Spleen (tissue), 11 donors: ENCODE data around the gene SRSF8. TPM values are rescaled to one million over a fixed set of nuclear protein-coding genes. Genes with fewer than 3 reads are reported as not detected.

Experiments
- DNase-seq: peaks from one replicate; pipeline ENCODE4 v3.0.0-alpha.2; 2020
- H3K27ac ChIP-seq, 8 donors: fragments of 200-600 bp; sonication (generic) in 7 of 8; 1 replicate in 4 of 8; 2 replicates in 4 of 8; pipeline versions ENCODE4 v1.5.0 to v1.8.0; 2016 to 2021; ENCODE audit warnings: inconsistent platforms in 4 of 8, mild to moderate bottlenecking in 4 of 8, moderate library complexity in 1 of 8
- H3K27me3 ChIP-seq, 7 donors: fragments of 200-600 bp; sonication (generic) in 6 of 7; replicated peaks in 1 of 7; 1 replicate in 4 of 7; 2 replicates in 3 of 7; pipeline versions ENCODE4 v1.5.0 to v1.8.0; 2016 to 2021; ENCODE audit warnings: inconsistent platforms in 3 of 7, mild to moderate bottlenecking in 1 of 7
- H3K36me3 ChIP-seq, 6 donors: fragments of 200-600 bp; sonication (generic) in 5 of 6; 1 replicate in 4 of 6; 2 replicates in 2 of 6; pipeline versions ENCODE4 v1.5.0 to v1.8.0; 2016 to 2021; ENCODE audit warnings: inconsistent platforms in 2 of 6
- H3K4me1 ChIP-seq, 6 donors: fragments of 200-600 bp; sonication (generic) in 5 of 6; 1 replicate in 3 of 6; 2 replicates in 3 of 6; pipeline versions ENCODE4 v1.5.0 to v1.8.0; 2016 to 2021; ENCODE audit warnings: inconsistent platforms in 3 of 6
- H3K4me3 ChIP-seq, 8 donors: fragments of 200-600 bp; sonication (generic) in 7 of 8; 1 replicate in 4 of 8; 2 replicates in 4 of 8; pipeline versions ENCODE4 v1.5.0 to v1.8.0; 2016 to 2021; ENCODE audit warnings: inconsistent platforms in 4 of 8, mild to moderate bottlenecking in 4 of 8, moderate library complexity in 2 of 8
- H3K9me3 ChIP-seq, 8 donors: fragments of 200-600 bp; sonication (generic) in 7 of 8; 1 replicate in 4 of 8; 2 replicates in 4 of 8; pipeline versions ENCODE4 v1.5.0 to v1.8.0; 2016 to 2021; ENCODE audit warnings: inconsistent platforms in 4 of 8
- CTCF ChIP-seq, 11 experiments: fragments of 200-600 bp in 7 of 11; fragments of 450-650 bp in 4 of 11; sonication (generic) in 4 of 11; IDR thresholded peaks in 8 of 11; conservative IDR thresholded peaks in 3 of 11; 1 replicate in 7 of 11; 2 replicates in 4 of 11; pipeline versions ENCODE4 v1.4.0 to v1.8.0; 2016 to 2021; ENCODE audit warnings: antibody characterized with exemption in 11 of 11, inconsistent platforms in 4 of 11, mild to moderate bottlenecking in 1 of 11
- POLR2A ChIP-seq, 3 donors: fragments of 450-650 bp; IDR thresholded peaks; one replicate each; pipeline ENCODE4 v1.5.1; 2017; ENCODE audit warnings: antibody characterized with exemption in 3 of 3, mild to moderate bottlenecking in 1 of 3
- POLR2AphosphoS5 ChIP-seq, 3 donors: sonication (generic); formaldehyde crosslinking; IDR thresholded peaks; one replicate each; pipeline ENCODE4 v1.5.1; 2017; ENCODE audit warnings: antibody characterized with exemption in 3 of 3
- WGBS, 5 donors: extraction: QIAGEN DNeasy Blood & Tissue Kit in 3 of 5; methylation state at CpG; one replicate each; pipeline versions ENCODE4 v1.1.5 to v1.1.7; 2013 to 2018; 5-methylcytosine and 5-hydroxymethylcytosine counted together
- intact Hi-C: fragments of 100-400 bp; cut with DNase I; formaldehyde crosslinking; loops from one replicate; pipeline ENCODE4 v1.15.0; 2023; ENCODE audit warnings: low total_unique reads
- polyA plus RNA-seq, 3 donors: library from polyadenylated mRNA; stranded (reverse); fragments of 200-250 nt; gene quantifications; one replicate each; pipeline ENCODE4 v1.2.1, GENCODE V29; 2013
- total RNA-seq, 7 donors: library from RNA; depleted of rRNA in 3 of 7; stranded (reverse); fragments of >200 nt in 3 of 7; fragmentation: NEBNext Ultra II Directional in 4 of 7; extraction: Animal tissue kit (Norgen Biotek cat#: 25700) in 4 of 7; gene quantifications; one replicate each; pipeline versions ENCODE4 v1.1.0 to v1.2.1, GENCODE V29; 2016 to 2021
- donor health status: healthy with polysubstance abuse.
- donor health status: DM: no; HTN: no; CAD: no; lungs with moderate emphysema.
- donor health status: DM: no; HTN: no; CAD: no.
- donor health status: Bipolar disorder and iron deficiency.
- donor health status: healthy.
- donor health status: DM: no; HTN: no; CAD: no.
- donor health status: DM: yes; HTN: yes; CAD: no.

SRSF8 gene
- total and polyA plus RNA-seq, 10 donors, result 38.1 to 63.9 (median 59.3) TPM

GRCh38 chr11:95081412-95081811, 14.7 kb downstream of the SRSF8 start:
- intact Hi-C loops, result loop anchor here (10.0 kb wide), 1 partner anchor 623 kb away; no protein-coding TSS in a partner anchor
- Histone ChIP-seq H3K4me1 (peaks cover 0 to 25% (median 11%) of the 10 kb centered on the region in 6 donors), H3K36me3 (no peaks in the 10 kb centered on the region), H3K27me3 (no peaks in the 10 kb centered on the region), H3K27ac (peak overlapping the region in 5 of 8 donors; percentile 53 to 72 (median 63)), H3K9me3 (no peaks in the 10 kb centered on the region), H3K4me3 (no peak overlapping the region)
- DNase-seq, result no peak
- TF ChIP-seq CTCF (IDR thresholded peaks at IDR 0.05 in 8 of 11, conservative IDR thresholded peaks at IDR 0.05 in 3 of 11) (no peak), POLR2AphosphoS5 (IDR thresholded peaks at IDR 0.05) (peak in 1 of 3 donors; percentile 66)
- WGBS, 5 donors, result 36 to 69% (median 47%) methylated on average over 4 of the region's 4 CpGs

DNA sequence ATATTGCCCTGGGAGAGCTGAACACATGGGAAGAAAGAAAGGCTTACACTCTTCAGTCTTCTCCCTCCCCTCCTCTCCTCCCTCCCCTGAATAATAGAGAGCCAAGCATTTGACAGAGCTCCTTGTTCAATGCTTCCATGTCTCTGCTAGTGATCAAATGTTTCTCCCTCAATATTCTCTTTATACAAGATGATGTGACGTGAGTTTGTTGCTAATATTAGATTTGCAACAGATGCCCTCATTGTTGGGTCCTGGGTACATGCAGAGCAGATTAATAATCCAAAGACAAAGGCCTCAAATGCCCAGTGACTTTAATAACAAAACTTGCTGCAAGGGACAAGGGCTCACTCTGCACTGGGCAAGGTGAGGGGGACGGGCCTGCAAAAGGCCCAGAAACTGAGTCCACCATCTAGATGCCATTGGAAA, 15.9 kb downstream of the SRSF8 start:
- H3K4me3 ChIP-seq, result no peak overlapping the region
- TF ChIP-seq POLR2A (IDR thresholded peaks at IDR 0.05) (no peak), CTCF (IDR thresholded peaks at IDR 0.05 in 8 of 11, conservative IDR thresholded peaks at IDR 0.05 in 3 of 11) (no peak), POLR2AphosphoS5 (IDR thresholded peaks at IDR 0.05) (no peak)
- H3K27me3 ChIP-seq, result no peaks in the 10 kb centered on the region
- H3K36me3 ChIP-seq, result no peaks in the 10 kb centered on the region
- 88 to 96% (median 93%) methylated on average over 2 of the region's 2 CpGs for WGBS, 5 donors
- H3K9me3 ChIP-seq, result no peaks in the 10 kb centered on the region
- peak overlapping the region in 4 of 8 donors; percentile 55 to 72 (median 65) for H3K27ac ChIP-seq
- intact Hi-C loops, result loop anchor here (10.0 kb wide), 1 partner anchor 622 kb away; no protein-coding TSS in a partner anchor
- no peak for DNase-seq
- peaks cover 0 to 22% (median 7%) of the 10 kb centered on the region in 6 donors for H3K4me1 ChIP-seq

GRCh38 chr11:95084509-95084908, 17.8 kb downstream of the SRSF8 start:
- DNase-seq, result no peak
- no peak for TF ChIP-seq POLR2A (IDR thresholded peaks at IDR 0.05)
- no peak for TF ChIP-seq CTCF (IDR thresholded peaks at IDR 0.05 in 8 of 11, conservative IDR thresholded peaks at IDR 0.05 in 3 of 11)
- TF ChIP-seq POLR2AphosphoS5 (IDR thresholded peaks at IDR 0.05), result no peak

GRCh38 chr11:95085117-95085816, 18.5 kb downstream of the SRSF8 start:
- no peaks in the 10 kb centered on the region for H3K9me3 ChIP-seq
- H3K27me3 ChIP-seq, result no peaks in the 10 kb centered on the region
- no peak for DNase-seq
- 86 to 96% (median 93%) methylated on average over 3 of the region's 3 CpGs for WGBS, 5 donors
- H3K4me3 ChIP-seq, result no peak overlapping the region
- H3K4me1 ChIP-seq, result peaks cover 0 to 33% (median 15%) of the 10 kb centered on the region in 6 donors
- TF ChIP-seq POLR2A (IDR thresholded peaks at IDR 0.05), result no peak
- no peak for TF ChIP-seq POLR2AphosphoS5 (IDR thresholded peaks at IDR 0.05)
- no peak for TF ChIP-seq CTCF (IDR thresholded peaks at IDR 0.05 in 8 of 11, conservative IDR thresholded peaks at IDR 0.05 in 3 of 11)
- intact Hi-C loops, result loop anchor here (10.0 kb wide), 1 partner anchor 620 kb away; no protein-coding TSS in a partner anchor
- no peaks in the 10 kb centered on the region for H3K36me3 ChIP-seq
- no peak overlapping the region for H3K27ac ChIP-seq

More at GRCh38 chr11:95084509-95084908, 17.8 kb downstream of the SRSF8 start:
- intact Hi-C loops, result loop anchor here (10.0 kb wide), 1 partner anchor 620 kb away; no protein-coding TSS in a partner anchor
- no peak overlapping the region for H3K4me3 ChIP-seq
- H3K4me1 ChIP-seq, result peaks cover 0 to 33% (median 15%) of the 10 kb centered on the region in 6 donors
- no peaks in the 10 kb centered on the region for H3K36me3 ChIP-seq
- H3K27ac ChIP-seq, result no peak overlapping the region
- H3K27me3 ChIP-seq, result no peaks in the 10 kb centered on the region
- H3K9me3 ChIP-seq, result no peaks in the 10 kb centered on the region
